Measurements from ENCODE around the gene PRKCA.

DNA sequence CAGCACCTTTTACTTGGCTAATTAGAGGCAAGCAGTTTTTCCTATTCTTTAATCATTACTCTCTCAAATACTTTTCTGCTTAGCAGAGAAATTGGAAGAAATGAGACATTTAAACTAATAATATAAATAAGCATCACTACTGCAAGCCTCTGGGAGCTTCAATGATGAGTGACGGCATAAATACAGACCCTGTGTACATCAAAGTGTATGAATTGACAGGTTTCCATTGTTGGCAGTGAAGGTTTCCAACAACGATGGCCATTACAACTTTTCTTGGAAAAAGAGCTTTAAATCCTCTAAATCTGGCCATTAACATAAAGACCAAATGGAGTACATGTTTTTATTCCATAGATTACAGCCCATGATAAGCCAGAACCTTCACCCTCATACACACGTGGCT, 493.1 kb downstream of the PRKCA start:
- TF ChIP-seq SMC3 (IDR thresholded peaks at IDR 0.05) (no peak), BHLHE40 (IDR thresholded peaks at IDR 0.05; ENCODE audit: low read depth, low read length) (no peak), CHD2 (IDR thresholded peaks at IDR 0.05; ENCODE audit: low read length, partially characterized antibody) (no peak), POLR2A (IDR thresholded peaks at IDR 0.05; ENCODE audit: low read length) (no peak), POLR2AphosphoS2 (conservative IDR thresholded peaks at IDR 0.05; ENCODE audit: low read length) (no peak), RAD21 (conservative IDR thresholded peaks at IDR 0.05 in 1 of 2, IDR thresholded peaks at IDR 0.05 in 1 of 2) (no peak), HDAC2 (IDR thresholded peaks at IDR 0.05) (no peak), ZFP36 (IDR thresholded peaks at IDR 0.05; ENCODE audit: borderline replicate concordance, partially characterized antibody) (no peak), HOXB5 (CRISPR knock-in tag; IDR thresholded peaks at IDR 0.05) (no peak), NR3C1 (IDR thresholded peaks at IDR 0.05) (no peak), RCOR1 (IDR thresholded peaks at IDR 0.05; ENCODE audit: low read depth, low read length) (no peak)
- TF ChIP-seq, protein P1, sequence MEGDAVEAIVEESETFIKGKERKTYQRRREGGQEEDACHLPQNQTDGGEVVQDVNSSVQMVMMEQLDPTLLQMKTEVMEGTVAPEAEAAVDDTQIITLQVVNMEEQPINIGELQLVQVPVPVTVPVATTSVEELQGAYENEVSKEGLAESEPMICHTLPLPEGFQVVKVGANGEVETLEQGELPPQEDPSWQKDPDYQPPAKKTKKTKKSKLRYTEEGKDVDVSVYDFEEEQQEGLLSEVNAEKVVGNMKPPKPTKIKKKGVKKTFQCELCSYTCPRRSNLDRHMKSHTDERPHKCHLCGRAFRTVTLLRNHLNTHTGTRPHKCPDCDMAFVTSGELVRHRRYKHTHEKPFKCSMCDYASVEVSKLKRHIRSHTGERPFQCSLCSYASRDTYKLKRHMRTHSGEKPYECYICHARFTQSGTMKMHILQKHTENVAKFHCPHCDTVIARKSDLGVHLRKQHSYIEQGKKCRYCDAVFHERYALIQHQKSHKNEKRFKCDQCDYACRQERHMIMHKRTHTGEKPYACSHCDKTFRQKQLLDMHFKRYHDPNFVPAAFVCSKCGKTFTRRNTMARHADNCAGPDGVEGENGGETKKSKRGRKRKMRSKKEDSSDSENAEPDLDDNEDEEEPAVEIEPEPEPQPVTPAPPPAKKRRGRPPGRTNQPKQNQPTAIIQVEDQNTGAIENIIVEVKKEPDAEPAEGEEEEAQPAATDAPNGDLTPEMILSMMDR (IDR thresholded peaks at IDR 0.05): no peak
- TF ChIP-seq, protein P2, sequence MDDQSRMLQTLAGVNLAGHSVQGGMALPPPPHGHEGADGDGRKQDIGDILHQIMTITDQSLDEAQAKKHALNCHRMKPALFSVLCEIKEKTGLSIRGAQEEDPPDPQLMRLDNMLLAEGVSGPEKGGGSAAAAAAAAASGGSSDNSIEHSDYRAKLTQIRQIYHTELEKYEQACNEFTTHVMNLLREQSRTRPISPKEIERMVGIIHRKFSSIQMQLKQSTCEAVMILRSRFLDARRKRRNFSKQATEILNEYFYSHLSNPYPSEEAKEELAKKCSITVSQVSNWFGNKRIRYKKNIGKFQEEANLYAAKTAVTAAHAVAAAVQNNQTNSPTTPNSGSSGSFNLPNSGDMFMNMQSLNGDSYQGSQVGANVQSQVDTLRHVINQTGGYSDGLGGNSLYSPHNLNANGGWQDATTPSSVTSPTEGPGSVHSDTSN (IDR thresholded peaks at IDR 0.05): no peak
- TF ChIP-seq, protein P3, sequence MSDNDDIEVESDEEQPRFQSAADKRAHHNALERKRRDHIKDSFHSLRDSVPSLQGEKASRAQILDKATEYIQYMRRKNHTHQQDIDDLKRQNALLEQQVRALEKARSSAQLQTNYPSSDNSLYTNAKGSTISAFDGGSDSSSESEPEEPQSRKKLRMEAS (IDR thresholded peaks at IDR 0.05): no peak
